Transverse colon (tissue), 4 donors: ENCODE data around the gene EXD3. TPM values are rescaled to one million over a fixed set of nuclear protein-coding genes. Genes with fewer than 3 reads are reported as not detected.

Experiments used
- DNase-seq: peaks from one replicate; pipeline ENCODE4 v3.0.0-alpha.2; 2019
- H3K27ac ChIP-seq, 4 donors: fragments of 200-600 bp; sonication (generic); 2 replicates each; pipeline ENCODE4 v1.5.1; 2016 to 2018; ENCODE audit warnings: inconsistent platforms in 4 of 4
- H3K27me3 ChIP-seq: fragments of 200-600 bp; sonication (generic); 2 replicates; pipeline ENCODE4 v1.5.1; 2017; ENCODE audit warnings: inconsistent platforms
- H3K36me3 ChIP-seq, 4 donors: fragments of 200-600 bp; sonication (generic); 2 replicates each; pipeline ENCODE4 v1.5.1; 2017 to 2019; ENCODE audit warnings: inconsistent platforms in 4 of 4
- H3K4me1 ChIP-seq, 4 donors: fragments of 200-600 bp; sonication (generic); 2 replicates each; pipeline ENCODE4 v1.5.1; 2017 to 2020; ENCODE audit warnings: inconsistent platforms in 4 of 4
- H3K4me3 ChIP-seq, 4 donors: fragments of 200-600 bp; sonication (generic); 1 replicate in 1 of 4; 2 replicates in 3 of 4; pipeline versions ENCODE4 v1.5.1 to v1.6.1; 2017 to 2019; ENCODE audit warnings: inconsistent platforms in 4 of 4
- H3K9me3 ChIP-seq, 2 donors: fragments of 200-600 bp; sonication (generic); 2 replicates each; pipeline ENCODE4 v1.5.1; 2017 to 2019; ENCODE audit warnings: inconsistent platforms in 2 of 2
- CTCF ChIP-seq, 5 experiments: fragments of 200-600 bp in 3 of 5; fragments of 450-650 bp in 2 of 5; sonication (generic) in 3 of 5; IDR thresholded peaks; 1 replicate in 2 of 5; 2 replicates in 3 of 5; pipeline ENCODE4 v1.5.1; 2016 to 2017; ENCODE audit warnings: antibody characterized with exemption in 5 of 5, inconsistent platforms in 3 of 5, mild to moderate bottlenecking in 2 of 5, moderate library complexity in 1 of 5
- EP300 ChIP-seq: sonication (generic); formaldehyde crosslinking; IDR thresholded peaks from one replicate; pipeline ENCODE4 v1.6.1; 2017; ENCODE audit warnings: antibody characterized with exemption, low read depth
- POLR2A ChIP-seq: fragments of 450-650 bp; IDR thresholded peaks from one replicate; pipeline ENCODE4 v1.6.1; 2016; ENCODE audit warnings: antibody characterized with exemption, mild to moderate bottlenecking, moderate library complexity
- POLR2AphosphoS5 ChIP-seq, 3 donors: sonication (generic); formaldehyde crosslinking; IDR thresholded peaks; one replicate each; pipeline ENCODE4 v1.6.1; 2016; ENCODE audit warnings: antibody characterized with exemption in 3 of 3
- WGBS, 2 donors: methylation state at CpG; one replicate each; pipeline ENCODE4 v1.1.5; 2018; ENCODE audit warnings: low coverage in 1 of 2; 5-methylcytosine and 5-hydroxymethylcytosine counted together
- in situ Hi-C, 4 donors: fragments of 200-750 bp; cut with MboI; loops; one replicate each; pipeline versions ENCODE4 v1.15.0 to v1.15.1; 2017; ENCODE audit warnings: low sequenced_read_pairs in 3 of 4, low pct_ligation_motif_present in 1 of 4, low pct_unique_long_range_greater_than_20kb in 1 of 4
- intact Hi-C: fragments of 100-400 bp; cut with DNase I; formaldehyde crosslinking; loops from one replicate; pipeline ENCODE4 v1.15.1; 2023; ENCODE audit warnings: low total_unique reads
- total RNA-seq, 4 donors: library from RNA; depleted of rRNA; stranded (reverse); fragments of >200 nt; gene quantifications; one replicate each; pipeline ENCODE4 v1.1.0, GENCODE V29; 2016

The EXD3 gene
- total RNA-seq, 4 donors from 2014 or later: 47.6 to 228 (median 74.2) TPM

- in situ Hi-C loops: no loop called here
- 0% methylated on average over 7 of the region's 115 CpGs; no CpG with 5 or more reads in 1 of the 2 donors for WGBS, 2 donors
- Histone ChIP-seq H3K4me1 (peaks cover 24 to 77% (median 67%) of the 10 kb centered on the region in 4 donors), H3K27me3 (peaks cover 47% of the 10 kb centered on the region), H3K36me3 (no peaks in the 10 kb centered on the region), H3K27ac (peak overlapping the region; percentile 86 to 91 (median 88)), H3K4me3 (peak overlapping the region; percentile 43 to 69 (median 61)), H3K9me3 (no peaks in the 10 kb centered on the region)
- TF ChIP-seq POLR2AphosphoS5 (IDR thresholded peaks at IDR 0.05) (peak; percentile 33 to 86 (median 50)), CTCF (IDR thresholded peaks at IDR 0.05) (no peak)
- DNase-seq: peak; percentile 26
- intact Hi-C loops: no loop called here
Observed at GRCh38 chr9:137301081-137301947, 121.6 kb downstream of the EXD3 start.

- intact Hi-C loops: no loop called here
- Histone ChIP-seq H3K27me3 (peaks cover 53% of the 10 kb centered on the region), H3K9me3 (no peaks in the 10 kb centered on the region), H3K36me3 (no peaks in the 10 kb centered on the region), H3K27ac (peak overlapping the region; percentile 86 to 91 (median 88)), H3K4me3 (peak overlapping the region; percentile 30 to 69 (median 61)), H3K4me1 (peaks cover 18 to 76% (median 65%) of the 10 kb centered on the region in 4 donors)
- 1 to 3% methylated on average over 11 to 25 of the region's 25 CpGs for WGBS, 2 donors
- TF ChIP-seq EP300 (no peak), POLR2A (peak; percentile 58), POLR2AphosphoS5 (IDR thresholded peaks at IDR 0.05) (peak; percentile 22 to 56 (median 48)), CTCF (IDR thresholded peaks at IDR 0.05) (no peak)
- peak; percentile 51 for DNase-seq
- in situ Hi-C loops: no loop called here
Observed at GRCh38 chr9:137300567-137301080, 122.3 kb downstream of the EXD3 start.

GRCh38 chr9:137299938-137300337 is 123.0 kb downstream of the EXD3 start:
- Histone ChIP-seq H3K36me3 (no peaks in the 10 kb centered on the region), H3K27me3 (peaks cover 57% of the 10 kb centered on the region), H3K27ac (peak overlapping the region; percentile 86 to 91 (median 88)), H3K9me3 (no peaks in the 10 kb centered on the region), H3K4me1 (peaks cover 19 to 74% (median 62%) of the 10 kb centered on the region in 4 donors), H3K4me3 (peak overlapping the region; percentile 3 to 69 (median 61))
- DNase-seq: peak; percentile 47
- TF ChIP-seq POLR2AphosphoS5 (IDR thresholded peaks at IDR 0.05) (peak in 2 of 3 donors; percentile 15 to 56), POLR2A (peak; percentile 29), CTCF (IDR thresholded peaks at IDR 0.05) (no peak)
- in situ Hi-C loops: loop anchor here in 2 of 4 donors (25.0 kb wide), 1 partner anchor 112 kb away; the partner anchor contains the start of genes EXD3 (in 2 of the 2) and NOXA1 (in 2 of the 2)
- WGBS, 2 donors: 5 to 32% methylated on average over 11 to 16 of the region's 16 CpGs
- intact Hi-C loops: no loop called here

GRCh38 chr9:137299203-137299565 is 123.8 kb downstream of the EXD3 start:
- WGBS, 2 donors: 56% methylated on average over 10 of the region's 10 CpGs; no CpG with 5 or more reads in 1 of the 2 donors
- in situ Hi-C loops (loop anchor here in 2 of 4 donors (25.0 kb wide), 1 partner anchor 113 kb away; the partner anchor contains the start of genes EXD3 (in 2 of the 2) and NOXA1 (in 2 of the 2)), intact Hi-C loops (no loop called here)
- peaks cover 63% of the 10 kb centered on the region for H3K27me3 ChIP-seq
- peak overlapping the region; percentile 86 to 91 (median 88) for H3K27ac ChIP-seq
- H3K4me3 ChIP-seq: peak overlapping the region in 3 of 4 donors; percentile 59 to 69 (median 63)
- peaks cover 17 to 72% (median 60%) of the 10 kb centered on the region in 4 donors for H3K4me1 ChIP-seq
- no peaks in the 10 kb centered on the region for H3K9me3 ChIP-seq
- no peaks in the 10 kb centered on the region for H3K36me3 ChIP-seq
- TF ChIP-seq POLR2AphosphoS5 (IDR thresholded peaks at IDR 0.05) (peak in 1 of 3 donors; percentile 81), EP300 (no peak)
- peak; percentile 45 for DNase-seq
